H1 (cell line): ENCODE data around the gene ZBTB2. TPM values are rescaled to one million over a fixed set of nuclear protein-coding genes. Genes with fewer than 3 reads are reported as not detected.

Experiments
- ATF2 ChIP-seq: IDR thresholded peaks from 2 replicates; pipeline ENCODE4 v1.6.1; 2012; ENCODE audit warnings: low read length, inconsistent platforms
- BRCA1 ChIP-seq: IDR thresholded peaks from 2 replicates; pipeline ENCODE4 v1.6.1; 2012; ENCODE audit warnings: low read depth, low read length, improper control_type of control experiment
- CHD1 ChIP-seq: IDR thresholded peaks from 2 replicates; pipeline ENCODE4 v1.6.1; 2012; ENCODE audit warnings: low read depth, low read length, improper control_type of control experiment
- CHD7 ChIP-seq: fragments of 300-600 bp; sonication (generic); IDR thresholded peaks from 2 replicates; pipeline ENCODE4 v1.7.1; 2012; ENCODE audit warnings: low read length, moderate library complexity, mild to moderate bottlenecking, inconsistent platforms; ENCODE audit not compliant: insufficient replicate concordance
- CREB1 ChIP-seq: IDR thresholded peaks from 2 replicates; pipeline ENCODE4 v1.6.1; 2012; ENCODE audit warnings: inconsistent platforms
- CTBP2 ChIP-seq: IDR thresholded peaks from 2 replicates; pipeline ENCODE4 v1.7.0; 2011; ENCODE audit warnings: borderline replicate concordance, mild to moderate bottlenecking, moderate library complexity, mixed read lengths, low read length; ENCODE audit not compliant: insufficient read depth, insufficient read length
- JUND ChIP-seq: IDR thresholded peaks from 2 replicates; pipeline ENCODE4 v1.6.1; 2011; ENCODE audit warnings: mild to moderate bottlenecking, improper control_type of control experiment, low read length
- SIRT6 ChIP-seq: IDR thresholded peaks from one replicate; pipeline ENCODE4 v1.7.1; 2012; ENCODE audit warnings: low read length, inconsistent platforms
- SP2 ChIP-seq: IDR thresholded peaks from 2 replicates; pipeline ENCODE4 v1.6.1; 2012; ENCODE audit warnings: mild to moderate bottlenecking, low read length, inconsistent platforms
- USF2 ChIP-seq: IDR thresholded peaks from 2 replicates; pipeline ENCODE4 v1.6.1; 2011; ENCODE audit warnings: low read length, improper control_type of control experiment
- polyA plus RNA-seq, 7 experiments: library from polyadenylated mRNA; depleted of rRNA in 3 of 7; stranded (reverse) in 5 of 7; unstranded in 2 of 7; fragments of >200 nt in 5 of 7; fragments of 200-250 nt in 2 of 7; gene quantifications; 1 replicate in 5 of 7; 2 replicates in 1 of 7; 4 replicates in 1 of 7; pipeline versions ENCODE4 v1.2.1 to v1.2.3, GENCODE V29; 2011 to 2013; ENCODE audit warnings: missing spikeins in 2 of 7, mixed read lengths in 2 of 7
- total RNA-seq: library from RNA; stranded (reverse); fragmentation: NEBNext Ultra II Directional; extraction: Animal tissue kit (Norgen Biotek cat#: 25700); gene quantifications from 2 replicates; pipeline ENCODE4 v1.2.1, GENCODE V29; 2021

The ZBTB2 gene
- total and polyA plus RNA-seq, 2 of the 8 experiments (the other 6 are each of a cell fraction or from before 2014, with no cell fraction given): 16.1 to 23.7 TPM

- no peak for TF ChIP-seq CHD7
- no peak for TF ChIP-seq ATF2
- no peak for TF ChIP-seq CREB1
- no peak for TF ChIP-seq SP2
- TF ChIP-seq CHD1: no peak
- no peak for TF ChIP-seq JUND
- TF ChIP-seq USF2: no peak
- TF ChIP-seq CTBP2: no peak
- TF ChIP-seq SIRT6: no peak
- no peak for TF ChIP-seq BRCA1
Measured at GRCh38 chr6:151322570-151322969, 68.8 kb downstream of the ZBTB2 start (continued).
